Measurements from ENCODE around the gene PRKG1. TPM values are rescaled to one million over a fixed set of nuclear protein-coding genes. Genes with fewer than 3 reads are reported as not detected.

PRKG1 gene
- total and polyA plus RNA-seq, 2 of the 8 experiments (the other 6 are each of a cell fraction or from before 2014, with no cell fraction given), result 4.2 to 15.2 TPM

DNA sequence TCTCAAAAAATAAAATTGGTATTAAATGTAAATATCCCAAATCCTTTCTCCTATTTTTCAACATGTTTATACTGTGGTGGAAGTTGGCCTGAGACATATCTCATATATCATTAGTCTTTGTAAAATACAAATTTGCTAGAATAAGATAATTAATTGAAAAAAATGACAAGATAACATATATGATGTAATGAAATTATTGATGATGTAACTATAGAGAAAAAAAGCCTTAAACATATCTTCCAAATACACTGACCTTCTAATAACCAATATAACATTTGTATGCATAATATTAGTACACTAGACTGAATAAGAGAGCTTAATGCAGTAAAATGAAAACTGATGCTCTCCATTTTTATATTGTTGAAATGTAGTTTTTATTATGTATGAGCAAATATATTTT, 104.3 kb downstream of the PRKG1 start:
- Histone ChIP-seq H4K8ac (ENCODE audit: extremely low read depth, insufficient read depth, low read length) (no peak overlapping the region), H3K79me2 (ENCODE audit: control insufficient read depth in 1 of 2, insufficient read depth in 2 of 2, low read length in 2 of 2) (no peaks in the 10 kb centered on the region), H3K23ac (ENCODE audit: insufficient read length) (no peak overlapping the region), H3K56ac (replicated peaks; ENCODE audit: insufficient read length, low read depth, low read length) (no peak overlapping the region), H3K14ac (ENCODE audit: insufficient read length) (no peak overlapping the region), H3K18ac (ENCODE audit: extremely low read depth, low read length) (no peak overlapping the region), H3K27me3 (replicated peaks in 1 of 4; ENCODE audit: control insufficient read depth in 3 of 4, extremely low read depth in 1 of 4, insufficient read depth in 3 of 4, low read length in 3 of 4) (no peaks in the 10 kb centered on the region), H2BK120ac (replicated peaks; ENCODE audit: low read depth, low read length) (no peak overlapping the region), H2AFZ (ENCODE audit: low read length) (no peak overlapping the region), H4K5ac (ENCODE audit: insufficient read length, low read depth, low read length) (no peak overlapping the region), H2AK5ac (ENCODE audit: low read depth, low read length) (no peak overlapping the region), H2BK5ac (ENCODE audit: low read depth, low read length) (no peak overlapping the region), H3K23me2 (ENCODE audit: low read depth, low read length) (no peaks in the 10 kb centered on the region), H3K9ac (replicated peaks in 1 of 4; ENCODE audit: extremely low read depth in 1 of 4, low read depth in 3 of 4, low read length in 3 of 4) (no peak overlapping the region), H2BK20ac (ENCODE audit: low read length) (no peak overlapping the region), H3K4me2 (ENCODE audit: insufficient read depth in 1 of 2, low read depth in 2 of 2, low read length in 2 of 2) (no peak overlapping the region), H3K4ac (replicated peaks; ENCODE audit: insufficient read length, low read depth, low read length) (no peak overlapping the region), H2BK12ac (ENCODE audit: low read depth, low read length) (no peak overlapping the region), H3K79me1 (ENCODE audit: low read depth, low read length) (no peaks in the 10 kb centered on the region; the same call in 1 of the 2 replicates), H2BK15ac (ENCODE audit: low read length) (no peak overlapping the region), H3K27ac (ENCODE audit: low read depth, low read length) (no peak overlapping the region), H3K36me3 (ENCODE audit: control insufficient read depth in 2 of 4, insufficient read depth in 4 of 4, low read length in 3 of 4) (no peaks in the 10 kb centered on the region), H3K4me3 (ENCODE audit: extremely low read depth in 1 of 4, insufficient read depth in 2 of 4, low read depth in 3 of 4, low read length in 4 of 4) (no peak overlapping the region), H4K91ac (replicated peaks; ENCODE audit: insufficient read length, low read length) (no peak overlapping the region), H3K4me1 (replicated peaks in 1 of 4; ENCODE audit: control insufficient read depth in 3 of 4, insufficient read depth in 4 of 4, low read length in 3 of 4) (0 out of 7 replicates have a peak, but pooled peaks cover 0 to 1% (median 0%) of the 10 kb centered on the region in 4 experiments), H4K20me1 (replicated peaks in 1 of 2; ENCODE audit: control insufficient read depth in 1 of 2, insufficient read depth in 2 of 2, low read length in 2 of 2) (no peaks in the 10 kb centered on the region), H3K9me3 (ENCODE audit: insufficient read depth in 2 of 2, low read depth in 1 of 2, low read length in 1 of 2) (no peaks in the 10 kb centered on the region)
- CTCF ChIA-PET (ENCODE audit: partially characterized antibody), result interaction anchor here (1.3 kb wide), 1 partner anchor 16 kb away, joined by 3 read pairs; no protein-coding TSS in a partner anchor
- DNase-seq (ENCODE audit: low read depth in 1 of 2, low spot score in 2 of 2), result no peak
- POLR2A ChIA-PET (ENCODE audit: partially characterized antibody), result no interaction called here
- FAIRE-seq, result no peak
- TF ChIP-seq, protein P1, sequence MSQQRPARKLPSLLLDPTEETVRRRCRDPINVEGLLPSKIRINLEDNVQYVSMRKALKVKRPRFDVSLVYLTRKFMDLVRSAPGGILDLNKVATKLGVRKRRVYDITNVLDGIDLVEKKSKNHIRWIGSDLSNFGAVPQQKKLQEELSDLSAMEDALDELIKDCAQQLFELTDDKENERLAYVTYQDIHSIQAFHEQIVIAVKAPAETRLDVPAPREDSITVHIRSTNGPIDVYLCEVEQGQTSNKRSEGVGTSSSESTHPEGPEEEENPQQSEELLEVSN (IDR thresholded peaks at IDR 0.05), result no peak
- TF ChIP-seq RXRA (IDR thresholded peaks at IDR 0.05; ENCODE audit: insufficient read depth, low read depth, low read length) (no peak), BCL11A (IDR thresholded peaks at IDR 0.05; ENCODE audit: low read depth in 2 of 2, low read length in 2 of 2) (no peak), SIRT6 (IDR thresholded peaks at IDR 0.05; ENCODE audit: low read length) (no peak), ZNF274 (IDR thresholded peaks at IDR 0.05; ENCODE audit: borderline replicate concordance, extremely low read depth, low read length) (no peak), ASH2L (IDR thresholded peaks at IDR 0.05; ENCODE audit: low read length) (no peak), KDM5A (IDR thresholded peaks at IDR 0.05; ENCODE audit: low read length) (no peak), YY1 (IDR thresholded peaks at IDR 0.05; ENCODE audit: low read depth, low read length) (no peak), PHF8 (conservative IDR thresholded peaks at IDR 0.05; ENCODE audit: low read depth, low read length) (no peak), RNF2 (IDR thresholded peaks at IDR 0.05; ENCODE audit: borderline replicate concordance, low read depth, low read length, missing control alignments, poor library complexity, severe bottlenecking) (no peak), SP4 (IDR thresholded peaks at IDR 0.05; ENCODE audit: low read length) (no peak), EZH2 (IDR thresholded peaks at IDR 0.05; ENCODE audit: low read depth, low read length, severe bottlenecking) (no peak)
- TF ChIP-seq, protein P2, sequence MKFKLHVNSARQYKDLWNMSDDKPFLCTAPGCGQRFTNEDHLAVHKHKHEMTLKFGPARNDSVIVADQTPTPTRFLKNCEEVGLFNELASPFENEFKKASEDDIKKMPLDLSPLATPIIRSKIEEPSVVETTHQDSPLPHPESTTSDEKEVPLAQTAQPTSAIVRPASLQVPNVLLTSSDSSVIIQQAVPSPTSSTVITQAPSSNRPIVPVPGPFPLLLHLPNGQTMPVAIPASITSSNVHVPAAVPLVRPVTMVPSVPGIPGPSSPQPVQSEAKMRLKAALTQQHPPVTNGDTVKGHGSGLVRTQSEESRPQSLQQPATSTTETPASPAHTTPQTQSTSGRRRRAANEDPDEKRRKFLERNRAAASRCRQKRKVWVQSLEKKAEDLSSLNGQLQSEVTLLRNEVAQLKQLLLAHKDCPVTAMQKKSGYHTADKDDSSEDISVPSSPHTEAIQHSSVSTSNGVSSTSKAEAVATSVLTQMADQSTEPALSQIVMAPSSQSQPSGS (IDR thresholded peaks at IDR 0.05; ENCODE audit: low read length), result no peak

Data from H1 (cell line).